WTC11 (cell line): Measurements from ENCODE around the gene CRY2.

Experiments
- CREB1 ChIP-seq: sonication (generic); formaldehyde crosslinking; IDR thresholded peaks from 2 replicates; pipeline ENCODE4 v1.8.0; 2023; ENCODE audit warnings: mild to moderate bottlenecking, missing genetic modification reagents
- CTCF ChIP-seq: fragments of 200-600 bp; IDR thresholded peaks from 2 replicates; pipeline ENCODE4 v1.8.0; 2022; ENCODE audit warnings: antibody characterized with exemption
- IRF2 ChIP-seq: sonication (generic); formaldehyde crosslinking; IDR thresholded peaks from 2 replicates; pipeline ENCODE4 v1.8.0; 2022; ENCODE audit warnings: low read depth, missing genetic modification reagents, borderline replicate concordance
- MLX ChIP-seq: sonication (generic); formaldehyde crosslinking; IDR thresholded peaks from 2 replicates; pipeline ENCODE4 v1.8.1; 2023; ENCODE audit warnings: mild to moderate bottlenecking, missing genetic modification reagents, moderate library complexity
- MXD4 ChIP-seq: fragments of 250-450 bp; sonication (Bioruptor Pico); IDR thresholded peaks from 2 replicates; pipeline ENCODE4 v1.8.0; 2021; ENCODE audit warnings: mild to moderate bottlenecking, moderate library complexity, borderline replicate concordance
- NFE2L1 ChIP-seq: sonication (generic); formaldehyde crosslinking; IDR thresholded peaks from 2 replicates; pipeline ENCODE4 v1.8.1; 2023; ENCODE audit warnings: missing genetic modification reagents
- SP1 ChIP-seq: sonication (generic); formaldehyde crosslinking; conservative IDR thresholded peaks from 2 replicates; pipeline ENCODE4 v1.8.1; 2022; ENCODE audit warnings: missing genetic modification reagents
- USF1 ChIP-seq: sonication (generic); formaldehyde crosslinking; IDR thresholded peaks from 2 replicates; pipeline ENCODE4 v1.8.0; 2022; ENCODE audit warnings: mild to moderate bottlenecking, missing genetic modification reagents
- USF2 ChIP-seq: sonication (generic); formaldehyde crosslinking; IDR thresholded peaks from 2 replicates; pipeline ENCODE4 v1.8.1; 2023; ENCODE audit warnings: mild to moderate bottlenecking, missing genetic modification reagents, moderate library complexity
- ZNF138 ChIP-seq: sonication (generic); formaldehyde crosslinking; conservative IDR thresholded peaks from 2 replicates; pipeline ENCODE4 v1.8.1; 2022; ENCODE audit warnings: mild to moderate bottlenecking, moderate library complexity, missing genetic modification reagents
- ZNF317 ChIP-seq: sonication (generic); formaldehyde crosslinking; IDR thresholded peaks from 2 replicates; pipeline ENCODE4 v1.8.1; 2023; ENCODE audit warnings: low read depth, mild to moderate bottlenecking, moderate library complexity, missing genetic modification reagents, borderline replicate concordance
- TF ChIP-seq, protein P1 (sequence below): sonication (generic); formaldehyde crosslinking; IDR thresholded peaks from 2 replicates; pipeline ENCODE4 v1.8.0; 2023; ENCODE audit warnings: mild to moderate bottlenecking, missing genetic modification reagents
- TF ChIP-seq, protein P2 (sequence below): sonication (generic); formaldehyde crosslinking; IDR thresholded peaks from 2 replicates; pipeline ENCODE4 v1.8.1; 2022; ENCODE audit warnings: mild to moderate bottlenecking, missing genetic modification reagents, moderate library complexity, borderline replicate concordance

- TF ChIP-seq ZNF317 (no peak), CTCF (no peak), ZNF138 (CRISPR knock-in tag) (no peak), SP1 (CRISPR knock-in tag) (no peak), IRF2 (CRISPR knock-in tag) (no peak), USF2 (CRISPR knock-in tag) (no peak), NFE2L1 (CRISPR knock-in tag) (no peak), MXD4 (CRISPR knock-in tag) (no peak), USF1 (no peak), CREB1 (CRISPR knock-in tag) (no peak), MLX (CRISPR knock-in tag) (no peak)
- TF ChIP-seq, protein P1, sequence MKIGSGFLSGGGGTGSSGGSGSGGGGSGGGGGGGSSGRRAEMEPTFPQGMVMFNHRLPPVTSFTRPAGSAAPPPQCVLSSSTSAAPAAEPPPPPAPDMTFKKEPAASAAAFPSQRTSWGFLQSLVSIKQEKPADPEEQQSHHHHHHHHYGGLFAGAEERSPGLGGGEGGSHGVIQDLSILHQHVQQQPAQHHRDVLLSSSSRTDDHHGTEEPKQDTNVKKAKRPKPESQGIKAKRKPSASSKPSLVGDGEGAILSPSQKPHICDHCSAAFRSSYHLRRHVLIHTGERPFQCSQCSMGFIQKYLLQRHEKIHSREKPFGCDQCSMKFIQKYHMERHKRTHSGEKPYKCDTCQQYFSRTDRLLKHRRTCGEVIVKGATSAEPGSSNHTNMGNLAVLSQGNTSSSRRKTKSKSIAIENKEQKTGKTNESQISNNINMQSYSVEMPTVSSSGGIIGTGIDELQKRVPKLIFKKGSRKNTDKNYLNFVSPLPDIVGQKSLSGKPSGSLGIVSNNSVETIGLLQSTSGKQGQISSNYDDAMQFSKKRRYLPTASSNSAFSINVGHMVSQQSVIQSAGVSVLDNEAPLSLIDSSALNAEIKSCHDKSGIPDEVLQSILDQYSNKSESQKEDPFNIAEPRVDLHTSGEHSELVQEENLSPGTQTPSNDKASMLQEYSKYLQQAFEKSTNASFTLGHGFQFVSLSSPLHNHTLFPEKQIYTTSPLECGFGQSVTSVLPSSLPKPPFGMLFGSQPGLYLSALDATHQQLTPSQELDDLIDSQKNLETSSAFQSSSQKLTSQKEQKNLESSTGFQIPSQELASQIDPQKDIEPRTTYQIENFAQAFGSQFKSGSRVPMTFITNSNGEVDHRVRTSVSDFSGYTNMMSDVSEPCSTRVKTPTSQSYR (CRISPR knock-in tag): no peak
- TF ChIP-seq, protein P2, sequence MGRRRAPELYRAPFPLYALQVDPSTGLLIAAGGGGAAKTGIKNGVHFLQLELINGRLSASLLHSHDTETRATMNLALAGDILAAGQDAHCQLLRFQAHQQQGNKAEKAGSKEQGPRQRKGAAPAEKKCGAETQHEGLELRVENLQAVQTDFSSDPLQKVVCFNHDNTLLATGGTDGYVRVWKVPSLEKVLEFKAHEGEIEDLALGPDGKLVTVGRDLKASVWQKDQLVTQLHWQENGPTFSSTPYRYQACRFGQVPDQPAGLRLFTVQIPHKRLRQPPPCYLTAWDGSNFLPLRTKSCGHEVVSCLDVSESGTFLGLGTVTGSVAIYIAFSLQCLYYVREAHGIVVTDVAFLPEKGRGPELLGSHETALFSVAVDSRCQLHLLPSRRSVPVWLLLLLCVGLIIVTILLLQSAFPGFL (CRISPR knock-in tag): no peak
Observed at GRCh38 chr11:45915446-45915845, 68.2 kb downstream of the CRY2 start.
